Activated CD8-positive, alpha-beta memory T cell treated with anti-CD3 and anti-CD28 coated beads for 24 hours (primary cell): ENCODE results near the gene LCE3A.
A peak's percentile ranks its signal among the peaks of the same experiment; 100 is the strongest.
"Not testable (repeated sequence)": the region's sequence is repeated elsewhere in the genome, so short reads cannot be mapped to it uniquely, and the experiment has no call there.

Experiments
- DNase-seq: peaks from one replicate; pipeline ENCODE4 v3.0.0-alpha.2; 2020

Gene LCE3A

DNA sequence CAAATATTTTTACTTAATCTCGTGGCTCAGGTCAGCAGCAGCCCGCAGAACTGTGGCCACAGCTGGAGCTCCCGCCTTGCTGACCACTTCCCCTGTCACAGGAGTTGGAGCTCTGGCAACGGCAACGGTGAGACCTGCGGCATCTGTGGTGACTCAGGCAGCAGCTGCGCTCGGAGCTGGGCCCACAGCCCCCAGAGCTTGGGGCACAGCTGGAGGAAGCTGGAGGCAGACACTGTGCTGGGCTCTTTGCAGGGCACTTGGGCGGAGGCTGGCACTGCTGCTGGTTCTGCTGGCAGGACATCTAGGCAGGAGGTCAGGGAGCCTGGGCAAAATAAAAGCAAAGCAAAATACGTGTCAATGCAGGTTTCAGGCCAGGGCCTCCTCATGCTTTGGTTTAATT lies at the start of gene LCE3A:
Gene LCE3A (minus strand): TSS at position 301 of the 400 bp plus-strand sequence. CDS start 0 bp downstream, at position 301.
- no peak for DNase-seq

GRCh38 chr1:152667648-152668047 lies 44.7 kb upstream of the LCE3A start:
- no peak for DNase-seq

DNA sequence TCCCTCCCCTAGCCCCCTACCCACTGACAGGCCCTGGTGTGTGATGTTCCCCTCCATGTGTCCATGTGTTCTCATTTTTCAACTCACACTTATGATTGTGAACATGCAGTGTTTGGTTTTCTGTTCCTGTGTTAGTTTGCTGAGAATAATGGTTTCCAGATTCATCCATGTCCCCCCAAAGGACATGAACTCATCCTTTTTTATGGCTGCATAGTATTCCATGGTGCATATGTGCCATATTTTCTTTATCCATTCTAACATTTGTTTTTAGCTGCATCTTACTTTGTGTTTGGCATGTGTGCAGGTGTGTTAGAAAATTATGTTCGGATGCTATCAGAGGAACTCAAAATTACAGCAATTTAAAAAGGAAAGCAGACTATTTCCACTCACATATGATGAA lies 43.3 kb upstream of the LCE3A start:
- not testable (repeated sequence) for DNase-seq

GRCh38 chr1:152663098-152663497 lies 40.2 kb upstream of the LCE3A start, which contains the start of gene LCE2D:
Gene LCE2D (plus strand): TSS chr1:152663380. CDS start chr1:152664106, 726 bp downstream.
- DNase-seq: no peak

DNA sequence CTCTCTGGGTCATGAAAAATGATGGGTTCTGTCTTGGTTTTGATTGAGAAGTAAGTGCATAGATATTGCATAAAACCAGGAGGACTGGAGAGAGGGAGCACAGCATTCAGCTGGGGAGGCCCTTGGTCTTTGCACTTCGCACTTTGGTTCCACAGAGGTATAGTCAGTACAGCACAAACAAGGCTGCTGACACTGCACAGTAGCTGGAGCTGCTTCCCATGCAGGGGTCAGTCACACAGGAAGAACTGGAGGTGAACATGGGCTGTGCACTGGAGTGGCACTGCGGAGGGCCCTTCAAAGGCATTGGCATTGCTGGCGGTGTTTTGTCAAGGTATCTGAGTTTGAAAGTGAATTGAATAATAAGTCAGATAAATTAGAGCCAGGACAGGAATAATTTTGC lies 35.7 kb upstream of the LCE3A start:
- no peak for DNase-seq

DNA sequence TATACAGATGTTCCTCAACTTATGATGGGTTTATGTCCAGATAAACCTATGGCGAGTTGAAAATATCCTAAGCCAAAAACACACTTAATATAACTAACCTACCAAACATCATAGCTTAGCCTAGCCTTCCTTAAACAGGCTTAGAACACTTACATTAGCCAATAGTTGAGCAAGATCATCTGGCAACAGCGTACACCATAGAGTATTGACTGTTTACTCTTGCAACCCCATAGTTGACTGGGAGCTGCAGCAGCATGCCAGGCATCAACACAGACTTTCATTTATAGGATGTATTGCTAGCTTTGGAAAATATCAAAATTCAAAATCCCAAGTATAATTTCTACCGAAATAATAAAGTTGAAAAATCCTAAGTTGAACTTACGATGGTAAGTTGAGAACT lies 34.8 kb upstream of the LCE3A start:
- DNase-seq: no peak

- no peak for DNase-seq
Observed at GRCh38 chr1:152656459-152656858, 33.6 kb upstream of the LCE3A start.

DNA sequence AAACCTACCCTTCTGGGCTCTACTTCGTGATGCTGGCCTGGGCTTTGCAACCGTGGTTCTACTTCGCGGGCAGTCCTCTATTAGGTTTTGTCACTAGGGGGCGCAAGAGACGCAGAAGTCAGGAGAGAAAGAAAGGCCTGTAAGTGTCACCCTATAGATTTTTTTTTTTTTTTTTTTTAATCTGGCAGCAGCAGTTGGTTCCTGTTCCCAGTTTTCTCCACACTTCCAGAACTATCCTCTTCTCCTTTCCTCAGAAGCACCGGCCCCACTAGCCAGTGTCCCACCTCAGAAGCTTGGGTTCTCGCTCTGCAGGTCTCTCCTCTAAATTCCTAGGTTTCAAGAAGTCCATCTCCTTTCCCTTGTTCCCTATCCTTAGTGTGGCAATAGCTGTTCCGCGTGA lies 31.2 kb upstream of the LCE3A start:
- peak; percentile 67 for DNase-seq

DNA sequence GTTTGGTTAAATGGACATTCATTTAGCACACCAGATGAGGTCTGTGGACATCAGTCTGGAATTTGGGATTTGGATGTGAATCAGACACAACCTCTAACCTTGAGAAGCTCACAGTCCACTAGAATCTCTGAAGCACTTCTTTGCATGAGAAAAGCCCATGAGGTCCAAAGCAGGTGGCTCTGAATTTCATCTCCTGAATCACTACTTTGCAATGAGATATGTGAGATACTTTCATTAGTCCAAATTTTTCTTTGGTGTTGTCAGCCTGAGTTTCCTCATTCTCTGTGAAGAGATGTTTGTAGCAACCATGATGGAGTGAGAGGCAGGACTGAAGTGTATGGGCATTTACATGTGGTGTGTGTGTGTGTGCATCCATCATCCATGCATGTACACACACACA lies 23.8 kb upstream of the LCE3A start:
- DNase-seq: no peak

- no peak for DNase-seq
Observed at GRCh38 chr1:152645146-152645545, 22.2 kb upstream of the LCE3A start.

GRCh38 chr1:152643945-152644344 lies 21.0 kb upstream of the LCE3A start:
- no peak for DNase-seq

DNA sequence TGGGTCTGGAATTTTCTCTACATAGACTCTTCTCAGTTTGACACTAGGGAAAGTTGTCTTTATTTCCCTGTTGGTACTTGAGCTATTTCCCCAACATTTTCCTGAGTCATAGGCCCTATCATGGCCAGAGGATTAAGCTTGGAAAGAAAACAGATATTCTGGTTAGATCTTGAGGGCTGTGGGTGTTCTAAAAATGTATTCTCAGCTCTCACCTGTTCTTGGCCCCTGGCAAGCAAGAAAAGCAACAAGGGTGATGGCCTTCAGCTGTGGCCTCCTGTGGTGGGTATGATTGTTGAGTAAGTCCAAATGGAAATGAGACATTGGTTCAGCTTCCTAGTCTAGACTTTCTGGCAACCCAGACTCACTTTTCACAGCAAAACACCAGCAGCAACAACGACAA lies 17.4 kb upstream of the LCE3A start:
- DNase-seq: no peak

- DNase-seq: no peak
Observed at GRCh38 chr1:152630596-152630995, 7.7 kb upstream of the LCE3A start.

DNA sequence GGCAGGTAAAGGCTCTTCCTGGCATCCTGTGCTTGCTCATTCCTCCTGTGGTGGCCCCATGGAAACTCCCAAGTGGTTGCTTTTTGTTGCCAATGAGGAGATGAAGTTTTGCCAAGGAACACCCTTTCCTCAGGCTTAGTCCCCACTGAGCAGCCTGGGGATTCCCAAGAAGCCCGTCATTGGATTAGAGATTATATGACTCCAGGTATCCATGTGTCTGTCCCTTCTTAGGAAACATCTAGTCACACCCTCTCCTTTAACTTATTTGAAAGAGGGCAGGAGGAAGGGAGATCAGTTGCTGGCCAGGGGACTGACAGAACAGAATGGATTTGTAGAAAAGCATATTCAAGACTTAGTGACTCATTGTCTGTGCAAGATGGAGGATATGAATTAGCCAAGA lies 3.8 kb upstream of the LCE3A start:
- no peak for DNase-seq

- DNase-seq: no peak
Observed at GRCh38 chr1:152623203-152623844, 421 bp upstream of the LCE3A start.

- DNase-seq: no peak
Observed at GRCh38 chr1:152621993-152622392, 910 bp downstream of the LCE3A start.

DNA sequence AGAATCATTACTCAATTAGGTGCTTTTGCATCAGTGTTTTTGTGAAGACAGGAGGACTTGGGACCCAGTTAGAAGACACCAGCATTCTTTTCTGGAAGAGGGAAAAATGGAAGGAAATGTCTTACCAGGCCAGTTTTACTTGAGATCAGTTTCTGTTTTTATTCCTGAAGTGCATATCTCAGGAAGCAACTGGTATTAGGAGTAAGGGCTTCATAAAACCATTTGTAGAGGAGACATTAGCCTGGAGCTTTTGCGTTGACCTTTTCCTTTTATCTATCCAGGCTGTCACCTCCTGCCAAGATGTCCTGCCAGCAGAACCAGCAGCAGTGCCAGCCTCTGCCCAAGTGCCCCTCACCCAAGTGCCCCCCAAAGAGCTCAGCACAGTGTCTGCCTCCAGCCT lies 9.4 kb downstream of the LCE3A start, which contains the start of gene LCE3B:
Gene LCE3B (plus strand): TSS at position 301 of the 400 bp plus-strand sequence. CDS start 0 bp downstream, at position 301.
- no peak for DNase-seq

DNA sequence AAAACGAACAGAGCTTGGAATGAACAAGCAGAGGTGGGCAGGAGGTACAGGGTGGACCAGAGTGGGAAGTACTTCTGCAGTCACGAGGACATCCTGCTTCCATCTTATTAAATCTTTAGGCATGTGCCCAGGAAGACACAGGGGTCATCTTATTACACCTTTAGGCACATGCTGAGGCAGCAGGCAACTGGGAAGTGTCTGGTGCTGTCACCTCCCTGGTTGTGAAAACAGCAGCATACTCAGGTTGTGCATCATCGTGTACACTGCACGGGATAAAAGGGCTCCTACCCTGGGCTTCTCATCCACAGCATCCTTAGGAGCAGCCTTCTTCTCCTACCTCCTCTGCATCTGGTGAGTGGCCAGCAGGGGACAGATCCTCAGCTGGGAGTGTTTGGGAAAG lies 23.0 kb downstream of the LCE3A start, which contains the start of gene LCE3C:
Gene LCE3C (plus strand): TSS at position 301 of the 400 bp plus-strand sequence. CDS start 498 bp downstream, outside the sequence.
- no peak for DNase-seq

DNA sequence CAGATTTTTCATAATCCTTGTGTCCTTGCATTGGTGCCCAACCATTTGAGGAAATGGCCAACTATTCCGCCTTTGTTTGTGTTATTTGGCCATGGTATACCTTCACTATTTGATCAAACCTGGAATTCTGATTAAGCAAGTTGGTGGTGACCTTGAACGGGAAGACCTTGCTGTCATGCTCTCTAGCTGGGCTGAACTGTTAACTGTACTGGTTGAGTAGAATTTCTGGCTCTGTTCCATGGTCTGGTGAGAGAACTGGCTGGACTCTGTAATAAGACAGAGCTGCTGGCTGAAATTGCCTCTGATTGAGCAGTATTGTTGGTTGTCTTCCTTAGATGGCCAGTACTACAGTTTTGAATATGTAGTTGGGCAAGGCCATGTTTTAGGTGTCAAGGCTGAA lies 25.9 kb downstream of the LCE3A start:
- DNase-seq: no peak

- no peak for DNase-seq
Observed at GRCh38 chr1:152585586-152585985, 37.3 kb downstream of the LCE3A start.

DNA sequence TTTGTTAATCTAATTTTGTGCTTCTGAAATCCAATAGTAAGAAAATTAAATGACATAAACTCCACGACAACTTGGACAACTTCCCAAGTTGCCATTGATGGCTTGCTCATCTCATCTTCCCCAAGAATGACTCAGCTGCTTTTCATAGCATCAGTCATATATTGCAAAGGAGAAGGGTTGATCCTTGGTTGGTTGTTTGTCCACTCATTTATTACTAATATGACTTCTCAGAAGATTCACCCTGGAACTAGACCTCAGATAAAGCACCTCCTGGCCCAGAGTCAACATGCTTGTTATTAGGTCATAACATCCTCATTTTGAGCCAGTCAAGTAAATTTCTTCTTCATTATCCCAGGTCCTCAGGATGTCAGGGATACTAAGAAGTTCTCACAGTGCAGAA lies 40.3 kb downstream of the LCE3A start:
- no peak for DNase-seq

DNA sequence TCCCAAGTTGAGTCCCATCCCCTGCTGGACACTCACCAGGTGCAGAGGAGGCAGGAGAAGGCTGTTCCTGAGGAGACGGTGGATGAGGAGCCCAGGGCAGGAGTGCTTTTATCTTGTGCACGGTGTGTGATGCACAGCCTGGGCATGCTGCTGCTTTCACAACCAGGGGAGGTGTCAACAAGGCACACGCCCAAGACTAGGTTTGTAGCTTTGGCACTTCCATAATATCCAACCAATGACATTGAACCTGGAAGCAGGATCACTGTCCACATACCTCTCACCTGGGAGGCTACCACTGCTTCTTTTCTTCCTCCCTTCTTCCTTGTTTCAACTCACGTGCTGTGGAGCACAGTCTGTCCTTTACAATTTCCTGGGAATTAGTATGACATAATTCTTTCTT lies 42.5 kb downstream of the LCE3A start, which contains the start of gene LCE3D:
Gene LCE3D (minus strand): TSS at position 84 of the 400 bp plus-strand sequence. CDS start 580 bp downstream, outside the sequence.
- no peak for DNase-seq

DNA sequence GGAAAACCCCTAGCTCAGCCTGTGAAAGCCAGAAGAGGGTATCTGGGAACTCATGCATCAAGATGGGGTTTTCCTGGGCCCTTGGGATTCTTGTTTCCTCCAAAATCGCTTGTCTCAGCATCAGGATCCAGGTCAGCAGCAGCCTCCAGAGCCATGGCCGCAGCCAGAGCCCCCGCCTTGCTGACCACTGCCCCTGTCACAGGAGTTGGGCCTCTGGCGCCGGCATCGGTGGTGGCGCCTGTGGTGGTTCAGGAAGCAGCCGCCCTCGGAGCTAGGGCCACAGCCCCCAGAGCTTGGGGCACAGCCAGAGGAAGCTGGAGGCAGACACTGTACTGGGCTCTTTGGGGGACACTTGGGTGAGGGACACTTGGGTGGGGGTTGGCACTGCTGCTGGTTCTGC lies 43.4 kb downstream of the LCE3A start:
- not testable (repeated sequence) for DNase-seq

DNA sequence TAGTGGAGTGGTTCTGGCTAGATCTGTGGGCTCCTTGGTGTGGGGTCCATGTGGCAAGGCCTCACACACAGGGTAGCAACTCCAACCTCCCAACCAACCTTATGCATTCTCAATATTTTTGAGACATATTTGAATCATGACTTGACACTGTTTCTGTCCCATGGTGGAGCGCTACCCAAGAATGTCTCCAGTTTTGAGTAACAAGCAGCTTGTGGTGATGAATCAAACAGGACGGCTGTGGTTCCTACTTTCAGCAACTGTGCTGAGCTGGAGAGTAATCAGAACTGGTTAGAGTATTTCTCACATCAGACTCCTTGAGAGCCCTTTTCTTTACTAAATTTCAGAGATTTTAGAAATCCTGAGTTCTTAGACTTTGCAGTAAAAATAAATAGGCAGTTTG lies 45.7 kb downstream of the LCE3A start:
- no peak for DNase-seq
